IPS DF 19.7 (cell line): ENCODE results near the gene CAPN10.

ENCODE experiments used
- DNase-seq: peaks from one replicate; pipeline ENCODE4 v3.0.0-alpha.2; 2013; ENCODE audit warnings: low read depth, low spot score

CAPN10 gene

GRCh38 chr2:240622531-240623235 is 36.1 kb downstream of the CAPN10 start:
- DNase-seq: no peak

- DNase-seq: no peak
Observed at GRCh38 chr2:240623531-240624010, 37.0 kb downstream of the CAPN10 start.

GRCh38 chr2:240624011-240624949 is 37.7 kb downstream of the CAPN10 start:
- DNase-seq: no peak

GRCh38 chr2:240624950-240625621 is 38.6 kb downstream of the CAPN10 start, which contains the start of gene GPR35:
TSS of gene GPR35 (plus strand) at chr2:240625480. CDS start at chr2:240629953, 4,473 bp downstream.
- DNase-seq: no peak

- no peak for DNase-seq
Observed at GRCh38 chr2:240626531-240627300, 40.2 kb downstream of the CAPN10 start.

- DNase-seq: no peak
Observed at GRCh38 chr2:240627736-240628506, 41.4 kb downstream of the CAPN10 start.

- no peak for DNase-seq
Observed at GRCh38 chr2:240628507-240628807, 41.9 kb downstream of the CAPN10 start.

GRCh38 chr2:240628808-240629618 is 42.5 kb downstream of the CAPN10 start:
- no peak for DNase-seq

GRCh38 chr2:240629619-240629967 is 43.1 kb downstream of the CAPN10 start:
- DNase-seq: no peak

- DNase-seq: no peak
Observed at GRCh38 chr2:240629968-240630770, 43.6 kb downstream of the CAPN10 start.

GRCh38 chr2:240630771-240631547 is 44.4 kb downstream of the CAPN10 start:
- DNase-seq: no peak

GRCh38 chr2:240631548-240632305 is 45.2 kb downstream of the CAPN10 start:
- no peak for DNase-seq

- no peak for DNase-seq
Observed at GRCh38 chr2:240632306-240632721, 45.8 kb downstream of the CAPN10 start.

GRCh38 chr2:240635121-240635997 is 48.8 kb downstream of the CAPN10 start:
- DNase-seq: no peak

- no peak for DNase-seq
Observed at GRCh38 chr2:240635998-240636547, 49.5 kb downstream of the CAPN10 start.

GRCh38 chr2:240636563-240637115 is 50.1 kb downstream of the CAPN10 start:
- DNase-seq: no peak
